Colon (tissue), 2 donors: Measurements from ENCODE around the gene HLA-DMB.

Experiments
- FAIRE-seq: peaks from 2 replicates; lab custom pipeline; 2012; peaks lifted over from hg19 to GRCh38; lab: Jason Lieb, UNC
- donor health status: control.
- donor health status: control.

Gene HLA-DMB

DNA sequence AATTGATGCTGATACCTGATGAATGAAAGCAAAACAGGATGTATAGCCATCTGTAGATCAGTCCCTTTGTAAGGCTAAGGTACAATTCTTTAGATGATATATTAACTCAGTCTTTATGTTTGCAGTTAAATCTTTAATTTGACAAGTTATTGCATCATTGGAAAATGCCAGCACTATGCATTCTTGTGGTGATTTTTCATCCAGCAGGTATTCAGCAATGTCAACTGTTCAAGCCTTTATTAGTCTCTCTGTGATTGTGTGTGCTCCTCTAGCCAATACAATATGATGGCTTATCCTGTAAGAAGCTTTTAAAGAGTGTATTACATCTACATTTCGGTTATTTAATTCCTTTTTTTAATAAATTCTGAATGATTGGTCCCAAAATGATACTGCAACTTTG lies 34.3 kb downstream of the HLA-DMB start:
- FAIRE-seq: no peak

DNA sequence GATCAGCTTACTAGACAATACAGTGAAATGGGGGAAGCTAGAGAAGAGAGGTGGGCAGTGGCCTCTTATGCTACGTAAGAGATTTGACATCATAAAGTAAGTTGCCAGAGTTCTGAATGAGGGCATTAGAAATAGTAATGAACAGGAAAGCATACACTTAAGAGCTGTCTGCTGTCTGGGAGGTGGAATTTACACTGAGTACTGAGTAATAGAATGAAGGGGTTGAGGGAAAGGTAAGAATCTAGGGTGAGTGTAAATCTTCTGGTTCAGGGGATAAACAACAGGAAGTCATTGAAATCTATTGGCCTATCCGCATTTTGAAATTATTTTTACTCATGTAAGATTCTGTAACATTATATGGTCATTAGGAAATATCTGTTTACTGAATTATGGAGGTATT lies 35.8 kb downstream of the HLA-DMB start:
- no peak for FAIRE-seq

DNA sequence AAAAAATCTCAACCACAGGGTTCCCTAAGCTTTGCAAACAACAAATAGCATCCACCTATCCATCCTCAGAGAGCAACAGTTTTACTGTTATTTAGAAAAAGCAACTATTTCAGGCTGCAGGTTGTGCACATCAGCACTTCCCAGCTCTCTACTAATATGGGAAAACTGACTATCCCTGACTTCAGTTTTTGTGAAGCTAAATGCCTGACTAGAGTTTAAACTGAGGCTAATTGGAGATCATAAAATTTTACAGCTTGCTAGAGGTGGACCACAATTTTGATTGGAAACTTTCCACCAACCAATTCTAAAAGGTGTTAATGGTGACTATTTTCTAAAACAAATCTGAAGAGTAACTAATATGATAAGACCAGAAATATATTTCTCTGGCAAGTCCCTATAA lies 36.9 kb downstream of the HLA-DMB start:
- FAIRE-seq: no peak

DNA sequence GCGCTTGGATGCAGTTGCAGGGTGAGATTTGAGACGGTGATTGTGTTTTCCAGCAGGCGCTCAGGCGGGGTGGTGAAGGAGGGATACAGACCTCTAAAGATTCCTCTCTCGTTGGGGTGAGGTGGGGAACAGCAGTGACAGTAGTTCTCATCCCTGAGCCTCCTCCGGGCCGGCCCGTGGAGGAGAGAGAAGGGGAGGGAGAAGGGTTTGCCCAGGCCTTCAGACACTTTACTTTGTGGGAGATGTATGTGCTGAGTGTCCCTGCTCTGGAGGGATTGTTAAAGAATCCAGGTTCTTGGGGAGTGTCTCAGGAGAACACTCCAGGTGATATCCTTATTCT lies 45.9 kb downstream of the HLA-DMB start:
- no peak for FAIRE-seq

DNA sequence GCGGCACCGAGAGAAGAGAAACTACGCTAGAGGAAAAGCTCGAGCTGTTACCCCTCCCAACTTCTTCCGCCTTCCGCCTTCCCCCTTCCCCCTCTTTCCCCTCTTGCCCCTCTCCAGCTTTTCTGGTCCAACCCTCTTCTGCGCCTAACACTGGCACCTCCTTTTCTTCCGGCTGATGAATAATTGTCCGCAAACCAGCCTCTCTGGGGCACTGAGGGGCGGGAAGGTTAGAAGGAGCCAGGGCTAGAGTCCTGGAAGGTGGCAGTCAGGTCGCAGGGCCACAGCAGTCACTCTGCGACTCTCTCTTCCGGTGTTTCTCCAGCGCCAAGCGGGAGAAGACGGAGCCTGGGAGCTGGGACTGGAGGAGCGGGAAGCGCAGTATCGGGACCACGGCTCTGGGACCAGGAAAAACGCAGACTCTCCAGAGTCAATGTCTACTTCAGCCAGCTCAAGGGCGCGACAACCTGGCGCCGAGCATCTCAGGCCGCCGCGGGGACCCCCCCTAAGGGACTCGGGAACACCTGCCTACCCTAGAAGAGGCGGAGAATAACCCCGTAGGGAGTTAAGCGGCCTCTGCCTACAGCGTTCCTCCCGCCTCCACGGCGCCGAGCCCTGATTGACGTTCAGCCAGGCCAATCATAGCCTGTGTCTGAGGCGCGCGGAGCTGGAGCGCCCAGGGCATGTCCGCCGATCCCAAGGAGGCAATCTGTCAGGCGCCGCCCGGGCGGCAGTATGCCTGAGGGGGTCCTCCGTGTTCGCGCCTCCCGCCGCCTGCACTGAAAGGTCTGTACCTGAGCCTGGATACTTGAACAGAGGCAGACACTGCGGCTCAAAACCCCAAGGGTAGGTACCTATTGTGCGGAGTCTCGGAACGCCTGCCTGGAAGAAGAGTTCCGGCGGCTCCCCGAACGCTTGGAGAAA lies 46.5 kb downstream of the HLA-DMB start:
- no peak for FAIRE-seq

DNA sequence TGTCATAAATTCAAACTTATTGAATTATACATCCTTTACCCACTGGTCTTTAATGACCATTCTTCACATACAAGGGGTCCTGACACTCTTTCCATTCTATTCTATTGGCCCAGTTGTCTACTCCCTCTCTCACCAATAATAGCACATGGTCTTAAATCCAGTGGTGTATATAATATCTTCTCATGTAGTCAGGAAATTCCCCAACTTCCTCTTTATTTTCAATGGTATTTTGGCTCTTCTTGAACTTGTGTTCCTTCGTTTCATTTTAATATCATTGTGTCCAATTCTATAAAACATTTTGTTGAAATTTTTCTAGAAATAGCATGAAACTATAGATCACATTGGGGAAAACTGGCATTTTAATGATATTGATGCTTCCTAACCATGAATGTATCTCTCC lies 50.0 kb downstream of the HLA-DMB start:
- no peak for FAIRE-seq

DNA sequence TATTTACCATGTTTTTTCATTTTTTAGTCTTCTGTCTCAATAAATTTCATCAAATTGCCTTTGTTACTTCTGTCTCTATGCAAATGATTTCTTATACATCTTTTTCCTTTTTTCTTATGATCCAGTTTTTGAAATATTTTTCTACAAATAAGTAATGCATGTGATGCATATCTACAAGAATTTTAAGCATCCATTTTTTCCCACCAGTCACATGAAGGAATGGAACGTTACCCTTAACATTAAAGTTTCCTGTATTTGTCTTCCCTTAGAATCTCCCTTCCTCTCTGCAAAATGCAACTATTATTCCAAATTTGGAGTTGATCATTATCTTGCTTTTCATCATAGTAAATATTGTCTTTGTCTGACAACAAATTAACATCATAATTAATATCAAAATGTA lies 51.3 kb downstream of the HLA-DMB start:
- FAIRE-seq: no peak

DNA sequence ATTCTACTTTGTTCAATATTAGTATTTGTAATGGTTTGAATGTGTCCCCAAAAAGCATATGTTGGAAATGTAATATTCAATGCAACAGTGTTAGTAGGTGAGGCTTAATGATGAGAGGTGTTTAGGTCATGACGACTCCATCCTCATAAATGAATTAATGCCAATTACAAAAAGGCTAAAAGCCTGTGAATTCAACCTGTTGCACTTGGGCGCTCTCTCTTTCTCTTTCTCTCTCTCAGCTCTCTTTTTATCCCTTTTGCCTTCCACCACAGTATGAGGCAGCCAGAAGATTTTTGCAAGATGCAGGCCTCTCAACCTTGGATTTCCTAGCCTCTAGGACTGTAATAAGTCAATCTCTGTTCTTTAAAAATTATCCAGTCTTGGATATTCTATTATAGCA lies 52.3 kb downstream of the HLA-DMB start:
- no peak for FAIRE-seq

DNA sequence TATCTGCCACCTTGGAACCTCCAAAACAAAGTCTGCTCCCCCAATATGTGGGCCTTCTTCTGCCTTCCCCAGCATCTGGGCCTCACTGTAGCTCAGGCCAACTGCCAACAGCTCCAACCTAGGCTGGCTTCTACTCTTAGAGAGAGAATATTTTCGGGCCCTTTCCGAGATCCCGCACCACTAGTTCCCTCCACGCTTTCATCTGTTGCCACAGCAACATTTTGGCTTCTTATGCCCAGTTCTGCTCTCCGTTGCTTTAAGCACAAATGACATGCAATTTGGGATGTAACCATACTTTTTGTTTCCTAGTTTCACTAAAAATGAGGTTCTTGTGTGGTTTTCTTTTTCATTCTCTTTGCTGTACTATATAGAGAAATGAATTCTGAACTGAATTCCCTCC lies 53.2 kb downstream of the HLA-DMB start:
- FAIRE-seq: no peak

DNA sequence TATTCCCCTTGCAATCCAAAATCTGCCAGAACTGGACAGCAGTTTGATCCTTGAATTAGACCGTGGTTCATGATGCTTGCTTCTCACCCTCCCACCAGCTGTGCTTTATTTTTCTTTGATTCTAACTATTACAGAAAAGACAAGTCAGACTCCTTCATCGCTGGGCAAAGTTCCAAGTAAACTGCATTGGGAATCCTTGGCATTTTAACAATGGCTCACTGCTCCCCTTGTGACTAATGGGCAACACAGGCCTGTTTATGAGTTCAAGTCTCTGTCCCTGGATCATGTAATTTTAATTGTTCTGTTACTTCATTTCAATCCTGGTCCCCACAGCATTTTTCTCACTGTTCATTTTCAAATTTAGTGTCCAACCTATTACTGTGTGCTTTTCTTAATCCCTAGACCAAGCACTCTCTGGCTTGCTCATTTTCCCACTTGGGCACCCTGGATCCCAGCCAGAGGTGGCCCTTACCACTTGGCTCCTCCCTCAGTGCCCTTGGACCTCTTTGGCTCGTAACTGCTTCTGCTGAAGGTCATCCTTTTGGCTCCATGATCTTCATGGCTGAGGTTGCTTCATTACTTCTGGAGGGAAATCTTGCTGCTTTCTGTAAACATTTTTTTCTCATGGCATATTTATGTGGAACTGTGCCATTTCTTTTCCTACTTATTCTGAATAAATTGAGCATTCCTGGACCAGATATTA lies 54.0 kb downstream of the HLA-DMB start:
- no peak for FAIRE-seq

DNA sequence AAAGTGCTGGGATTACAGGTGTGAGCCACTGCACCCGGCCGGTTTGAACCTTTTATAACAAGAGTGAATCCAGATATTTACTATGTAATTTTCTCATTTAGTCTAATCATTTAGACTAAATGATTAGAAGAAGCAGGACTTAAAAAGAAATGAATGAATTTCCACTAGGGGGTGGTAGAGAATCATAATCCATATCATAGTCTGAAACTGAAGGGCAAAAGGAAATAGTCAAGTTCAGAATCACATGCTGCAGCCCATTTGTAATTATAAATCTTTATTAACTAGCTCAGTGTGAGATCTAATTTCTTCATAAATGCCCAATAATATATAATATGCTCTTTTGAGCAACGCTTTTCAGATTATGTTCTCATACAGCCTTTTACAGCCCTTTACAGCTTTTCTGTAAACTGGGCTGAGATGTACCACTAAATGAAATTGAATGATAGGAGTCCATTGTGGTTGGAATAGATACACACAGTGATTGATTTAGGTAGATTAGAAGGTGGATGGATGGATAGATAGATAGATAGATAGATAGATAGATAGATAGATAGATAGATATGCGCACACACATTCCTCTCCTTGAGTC lies 55.0 kb downstream of the HLA-DMB start:
- no peak for FAIRE-seq
